ENCODE data around the gene XPNPEP3. TPM values are rescaled to one million over a fixed set of nuclear protein-coding genes. Genes with fewer than 3 reads are reported as not detected.
A peak's percentile ranks its signal among the peaks of the same experiment; 100 is the strongest.
"Not testable (repeated sequence)": the region's sequence is repeated elsewhere in the genome, so short reads cannot be mapped to it uniquely, and the experiment has no call there.

The XPNPEP3 gene
- 10 to 100 TPM in 10 of 12 donors, 1 to 10 TPM in 1, not detected in 1; 6.7 to 19.6 (median 14.6) TPM for polyA plus RNA-seq (ENCODE audit: insufficient read length in 12 of 12)
- long read RNA-seq, donor 1, full-length matches to known transcripts: 7 of 7 reads
- long read RNA-seq, donor 1, partial matches to known transcripts: 0 of 7 reads
- long read RNA-seq, donor 1, other reads (novel, unspliced or antisense): 0 of 7 reads
- long read RNA-seq, donor 2: 0 reads
- long read RNA-seq, donor 3, partial matches to known transcripts: 0 of 1 reads
- long read RNA-seq, donor 3, other reads (novel, unspliced or antisense): 0 of 1 reads
- long read RNA-seq, donor 4, partial matches to known transcripts: 0 of 1 reads
- long read RNA-seq, donor 4, other reads (novel, unspliced or antisense): 0 of 1 reads
- long read RNA-seq, donor 5, transcript XPNPEP3-205 (3 exons, 1,418 nt): major isoform, 6 of 7 reads
- long read RNA-seq, donor 5, partial matches to known transcripts: 0 of 7 reads
- long read RNA-seq, donor 5, other reads (novel, unspliced or antisense): 0 of 7 reads
- long read RNA-seq, donor 6, full-length matches to known transcripts: 1 of 1 reads
- long read RNA-seq, donor 6, partial matches to known transcripts: 0 of 1 reads
- long read RNA-seq, donor 6, other reads (novel, unspliced or antisense): 0 of 1 reads
- long read RNA-seq, donor 7: 0 reads
- long read RNA-seq, donor 8, full-length matches to known transcripts: 6 of 12 reads
- long read RNA-seq, donor 8, partial matches to known transcripts: 0 of 12 reads
- long read RNA-seq, donor 8, other reads (novel, unspliced or antisense): 6 of 12 reads
- long read RNA-seq, donor 9, partial matches to known transcripts: 0 of 1 reads
- long read RNA-seq, donor 9, other reads (novel, unspliced or antisense): 0 of 1 reads
- long read RNA-seq, donor 10, partial matches to known transcripts: 0 of 4 reads
- long read RNA-seq, donor 10, other reads (novel, unspliced or antisense): 0 of 4 reads
- long read RNA-seq, donor 11, partial matches to known transcripts: 0 of 2 reads
- long read RNA-seq, donor 11, other reads (novel, unspliced or antisense): 0 of 2 reads

GRCh38 chr22:40856513-40857308 is at the start of gene XPNPEP3, which contains the start of gene ST13:
TSS of gene XPNPEP3 (plus strand) at chr22:40857148. CDS start at chr22:40857182, 34 bp downstream.
TSS of gene ST13 (minus strand) at chr22:40856639. CDS start at chr22:40856540, 99 bp downstream.
- peak; percentile 97 for DNase-seq

- DNase-seq: no peak
These were observed 48.7 kb upstream of the XPNPEP3 start for GRCh38 chr22:40808018-40808841.

- no peak for DNase-seq
These were observed 43.0 kb upstream of the XPNPEP3 start for GRCh38 chr22:40813912-40814315.

GRCh38 chr22:40817737-40818136 is 39.2 kb upstream of the XPNPEP3 start:
- no peak for DNase-seq

GRCh38 chr22:40818192-40818746 is 38.7 kb upstream of the XPNPEP3 start:
- no peak for DNase-seq

- peak; percentile 87 for DNase-seq
These were observed 38.0 kb upstream of the XPNPEP3 start, which contains the start of gene SLC25A17 for GRCh38 chr22:40818747-40819598. TSS of gene SLC25A17 (minus strand) at chr22:40819346. CDS start at chr22:40819248, 98 bp downstream.

GRCh38 chr22:40819599-40820140 is 37.3 kb upstream of the XPNPEP3 start:
- DNase-seq: no peak

- no peak for DNase-seq
These were observed 33.5 kb upstream of the XPNPEP3 start for GRCh38 chr22:40823426-40823825.

- DNase-seq: not testable (repeated sequence)
These were observed 30.7 kb upstream of the XPNPEP3 start for GRCh38 chr22:40826292-40826691.

GRCh38 chr22:40826984-40827741 is 29.8 kb upstream of the XPNPEP3 start:
- DNase-seq: no peak

- no peak for DNase-seq
These were observed 27.8 kb upstream of the XPNPEP3 start for GRCh38 chr22:40829131-40829530.

GRCh38 chr22:40834619-40835018 is 22.3 kb upstream of the XPNPEP3 start:
- no peak for DNase-seq

- no peak for DNase-seq
These were observed 18.5 kb upstream of the XPNPEP3 start for GRCh38 chr22:40838486-40838885.

- DNase-seq: no peak
These were observed 12.0 kb upstream of the XPNPEP3 start for GRCh38 chr22:40844951-40845350.

- not testable (repeated sequence) for DNase-seq
These were observed 11.1 kb upstream of the XPNPEP3 start for GRCh38 chr22:40845816-40846215.

GRCh38 chr22:40853333-40853732 is 3.6 kb upstream of the XPNPEP3 start:
- DNase-seq: no peak

GRCh38 chr22:40853961-40854360 is 3.0 kb upstream of the XPNPEP3 start:
- DNase-seq: no peak
